GM12878 (cell line): ENCODE data around the gene MARK4. TPM values are rescaled to one million over a fixed set of nuclear protein-coding genes. Genes with fewer than 3 reads are reported as not detected.

Source experiments
- ATAC-seq: fragments of 200-7000 bp; cut with Tn5 transposase; 3 replicates; pipeline ENCODE4 v1.9.1; 2020; ENCODE audit warnings: mild to moderate bottlenecking, moderate library complexity
- BruUV-seq: library from RNA; stranded (reverse); fragments of 400-500 nt; replicated peaks from 2 replicates; lab custom pipeline; 2021; lab: Mats Ljungman, UMichigan
- CTCF ChIA-PET: fragments of 300-600 bp; sonication (Branson Sonifier 250); formaldehyde crosslinking; extraction: SDS; loops from one replicate; lab custom pipeline; 2021; ENCODE audit warnings: inconsistent platforms; lab: Yijun Ruan, JAX
- POLR2A ChIA-PET: fragments of 350-600 bp; formaldehyde crosslinking; extraction: SDS; loops from one replicate; lab custom pipeline; 2021; ENCODE audit warnings: inconsistent platforms; lab: Charles Lee
- RAD21 ChIA-PET: fragments of 300-600 bp; sonication (Branson Sonifier 250); formaldehyde crosslinking; loops from one replicate; lab custom pipeline; 2023; ENCODE audit warnings: antibody characterized with exemption; ENCODE audit not compliant: unreplicated experiment; lab: Charles Lee
- SMC1A ChIA-PET: fragments of 300-600 bp; sonication (Branson Sonifier 250); formaldehyde crosslinking; loops from one replicate; lab custom pipeline; 2023; ENCODE audit not compliant: unreplicated experiment, uncharacterized antibody; lab: Charles Lee
- DNase-seq: peaks from one replicate; pipeline ENCODE4 v3.0.0-alpha.2; 2011; ENCODE audit warnings: low read depth, low spot score
- FAIRE-seq: peaks from 3 replicates; lab custom pipeline; 2011; peaks lifted over from hg19 to GRCh38; lab: Jason Lieb, UNC
- H2AFZ ChIP-seq: 2 replicates; pipeline ENCODE4 v1.6.0; 2011; ENCODE audit warnings: low read depth, low read length, control low read depth; ENCODE audit not compliant: control insufficient read depth
- H3K27ac ChIP-seq: 2 replicates; pipeline ENCODE4 v1.5.1; 2011; ENCODE audit warnings: control low read depth; ENCODE audit not compliant: control insufficient read depth, insufficient read depth
- H3K27me3 ChIP-seq, 2 experiments: replicated peaks in 1 of 2; 2 replicates each; pipeline versions ENCODE4 v1.6.0 to v1.6.1; 2011; ENCODE audit warnings: low read length in 1 of 2; ENCODE audit not compliant: control insufficient read depth in 2 of 2, insufficient read depth in 2 of 2
- H3K36me3 ChIP-seq, 2 experiments: 2 replicates each; pipeline ENCODE4 v1.5.1; 2011; ENCODE audit warnings: low read length in 1 of 2; ENCODE audit not compliant: control insufficient read depth in 2 of 2, insufficient read depth in 2 of 2
- H3K4me1 ChIP-seq: 2 replicates; pipeline ENCODE4 v1.6.1; 2011; ENCODE audit warnings: mild to moderate bottlenecking, low read length, moderate library complexity, mixed read lengths; ENCODE audit not compliant: control insufficient read depth, insufficient read depth
- H3K4me2 ChIP-seq: 2 replicates; pipeline ENCODE4 v1.6.0; 2011; ENCODE audit warnings: control low read depth; ENCODE audit not compliant: control insufficient read depth, insufficient read depth
- H3K4me3 ChIP-seq: fragments of 200-600 bp; sonication (generic); 2 replicates; pipeline ENCODE4 v1.5.1; 2016
- H3K79me2 ChIP-seq: 2 replicates; pipeline ENCODE4 v1.6.0; 2011; ENCODE audit warnings: low read length; ENCODE audit not compliant: control insufficient read depth, insufficient read depth
- H3K9ac ChIP-seq: 2 replicates; pipeline ENCODE4 v1.8.0; 2011; ENCODE audit warnings: low read length, control low read depth, mixed read lengths; ENCODE audit not compliant: control insufficient read depth, insufficient read depth
- H3K9me3 ChIP-seq: replicated peaks from 3 replicates; pipeline ENCODE4 v1.5.1; 2011; ENCODE audit warnings: mild to moderate bottlenecking, low read length; ENCODE audit not compliant: control insufficient read depth, insufficient read depth
- H4K20me1 ChIP-seq: 2 replicates; pipeline ENCODE4 v1.6.0; 2011; ENCODE audit not compliant: control insufficient read depth, insufficient read depth
- CUX1 ChIP-seq: IDR thresholded peaks from 2 replicates; pipeline ENCODE4 v1.6.1; 2012; ENCODE audit warnings: improper control_type of control experiment, low read depth, low read length; ENCODE audit not compliant: insufficient replicate concordance
- TARDBP ChIP-seq: IDR thresholded peaks from 2 replicates; pipeline ENCODE4 v1.6.1; 2016; ENCODE audit warnings: borderline replicate concordance
- WGBS: methylation state at CpG from one replicate; pipeline ENCODE4 v1.1.6; 2016; ENCODE audit warnings: low lambda C conversion rate; ENCODE audit not compliant: insufficient replicate concordance, insufficient coverage; ENCODE audit errors: missing lambda C conversion rate; 5-methylcytosine and 5-hydroxymethylcytosine counted together
- in situ Hi-C: fragments of 300-500 bp; cut with MboI; formaldehyde crosslinking; loops from 9 replicates; pipeline ENCODE4 v1.14.3; 2018; ENCODE audit warnings: mixed read lengths
- intact Hi-C: fragments of 100-400 bp; cut with micrococcal nuclease; formaldehyde crosslinking; loops from one replicate; pipeline ENCODE4 v1.14.2; 2022; ENCODE audit not compliant: unreplicated experiment
- polyA plus RNA-seq, 11 experiments: library from polyadenylated mRNA; depleted of rRNA in 4 of 11; unstranded in 6 of 11; stranded (reverse) in 5 of 11; fragments of >200 nt; fragmentation: Nextera tagmentation in 4 of 11; fragmentation: Illumina TruSeq in 1 of 11; extraction: Ambion mirVana in 4 of 11; extraction: Trizol in 1 of 11; gene quantifications; 1 replicate in 1 of 11; 2 replicates in 10 of 11; pipeline versions ENCODE4 v1.2.1 to v1.2.3, GENCODE V29; 2011 to 2016; ENCODE audit warnings: inconsistent platforms in 2 of 11, missing spikeins in 2 of 11, low read depth in 1 of 11
- total RNA-seq, 4 experiments: library from RNA; depleted of rRNA in 3 of 4; stranded (reverse); fragments of >200 nt in 3 of 4; fragmentation: Illumina TruSeq in 1 of 4; extraction: Trizol in 1 of 4; gene quantifications; 2 replicates each; pipeline versions ENCODE4 v1.2.1 to v1.2.3, GENCODE V29; 2013 to 2021

The MARK4 gene
- total and polyA plus RNA-seq, 10 of the 15 experiments (the other 5 are each of a cell fraction or from before 2014, with no cell fraction given) = 0.66 to 24.3 (median 5.1) TPM

- ChIA-PET CTCF (interaction anchor here (0.6 kb wide), 1 partner anchor 609 kb away, joined by 3 read pairs; no protein-coding TSS in a partner anchor), RAD21 (no interaction called here), POLR2A (no interaction called here), SMC1A (interaction anchor here (0.7 kb wide), 1 partner anchor 265 kb away, joined by 4 read pairs; no protein-coding TSS in a partner anchor)
- no peak for ATAC-seq
- WGBS = 64% methylated on average over 18 of the region's 18 CpGs
- no peak for DNase-seq
- BruUV-seq = no TSS peak
- Histone ChIP-seq H4K20me1 (no peaks in the 10 kb centered on the region), H3K36me3 (no peaks in the 10 kb centered on the region), H3K4me3 (no peak overlapping the region), H3K9ac (no peak overlapping the region), H3K27me3 (peaks cover 2 to 3% of the 10 kb centered on the region in 2 experiments), H3K4me1 (no peaks in the 10 kb centered on the region), H3K27ac (no peak overlapping the region), H3K4me2 (no peak overlapping the region; the same call in 1 of the 2 replicates), H3K79me2 (no peaks in the 10 kb centered on the region), H3K9me3 (no peaks in the 10 kb centered on the region), H2AFZ (no peak overlapping the region)
- intact Hi-C loops = no loop called here
- in situ Hi-C loops = no loop called here
- TF ChIP-seq CUX1 (no peak), TARDBP (no peak)
- no peak for FAIRE-seq
Measured at GRCh38 chr19:45218911-45219743, 31.9 kb upstream of the MARK4 start.
